ENCODE measurements around the gene ST3GAL4. TPM values are rescaled to one million over a fixed set of nuclear protein-coding genes. Genes with fewer than 3 reads are reported as not detected.

ST3GAL4 gene
- total RNA-seq, 1 experiment from 2014 or later: 13.1 TPM

GRCh38 chr11:126451211-126451802 is 95.8 kb downstream of the ST3GAL4 start:
- DNase-seq (ENCODE audit: low read depth, low spot score): no peak
- Histone ChIP-seq H3K36me3 (ENCODE audit: control insufficient read depth in 1 of 2, insufficient read depth in 2 of 2, low read length in 2 of 2) (no peaks in the 10 kb centered on the region), H3K9me2 (ENCODE audit: insufficient read depth) (no peaks in the 10 kb centered on the region), H3K27me3 (ENCODE audit: insufficient read depth, low read length) (no peaks in the 10 kb centered on the region), H3K27ac (ENCODE audit: low read depth, low read length) (no peak overlapping the region), H3K4me1 (ENCODE audit: control insufficient read depth in 1 of 2, insufficient read depth in 2 of 2, low read length in 2 of 2) (no peaks in the 10 kb centered on the region), H3K4me3 (replicated peaks in 1 of 2; ENCODE audit: low read depth in 1 of 2, low read length in 2 of 2) (no peak overlapping the region), H3K9ac (ENCODE audit: low read length) (no peak overlapping the region), H3K79me2 (ENCODE audit: insufficient read depth, low read length) (no peaks in the 10 kb centered on the region), H2AFZ (ENCODE audit: low read depth, low read length, poor library complexity, severe bottlenecking) (no peak overlapping the region), H4K20me1 (ENCODE audit: insufficient read depth) (no peaks in the 10 kb centered on the region), H3K9me3 (ENCODE audit: control insufficient read depth in 1 of 2, insufficient read depth in 1 of 2, low read depth in 1 of 2, low read length in 2 of 2) (peaks cover 0 to 8% of the 10 kb centered on the region in 2 experiments; a peak in 1 of 4 replicates), H3K4me2 (ENCODE audit: low read length) (no peak overlapping the region)
- RAD21 ChIA-PET (ENCODE audit: low non-redundant PET in 1 of 2, low total read pairs in 2 of 2, uncharacterized antibody in 2 of 2, unreplicated experiment in 2 of 2): no interaction called here
- no TSS peak for BruUV-seq (replicated peaks)
- CTCF ChIA-PET: no interaction called here
- ATAC-seq: no peak
- POLR2A ChIA-PET: no interaction called here
- intact Hi-C loops (cut with micrococcal nuclease): no loop called here
- TF ChIP-seq EZH2 (IDR thresholded peaks at IDR 0.05) (no peak), RAD21 (IDR thresholded peaks at IDR 0.05; ENCODE audit: low read depth) (no peak), CBX3 (IDR thresholded peaks at IDR 0.05; ENCODE audit: low read depth) (no peak), ATF3 (IDR thresholded peaks at IDR 0.05) (no peak), SP1 (IDR thresholded peaks at IDR 0.05; ENCODE audit: low read depth) (no peak)

GRCh38 chr11:126452241-126453101 is 97.0 kb downstream of the ST3GAL4 start:
- ChIA-PET RAD21 (ENCODE audit: low non-redundant PET in 1 of 2, low total read pairs in 2 of 2, uncharacterized antibody in 2 of 2, unreplicated experiment in 2 of 2) (no interaction called here), POLR2A (no interaction called here), CTCF (no interaction called here)
- H3K79me2 ChIP-seq (ENCODE audit: insufficient read depth, low read length): no peaks in the 10 kb centered on the region
- intact Hi-C loops (cut with micrococcal nuclease): no loop called here
- no peaks in the 10 kb centered on the region for H3K36me3 ChIP-seq (ENCODE audit: control insufficient read depth in 1 of 2, insufficient read depth in 2 of 2, low read length in 2 of 2)
- no peak for TF ChIP-seq MAX (IDR thresholded peaks at IDR 0.05)
- no peak for TF ChIP-seq POLR2AphosphoS5 (IDR thresholded peaks at IDR 0.05; ENCODE audit: low read depth, low read length)
- no peak for TF ChIP-seq TCF7L2 (IDR thresholded peaks at IDR 0.05; ENCODE audit: borderline replicate concordance, extremely low read depth, insufficient read depth, insufficient read length)
- no peak for TF ChIP-seq POLR2A (IDR thresholded peaks at IDR 0.05; ENCODE audit: borderline replicate concordance, extremely low read depth, insufficient read depth, insufficient read length)
- TF ChIP-seq EGR1 (IDR thresholded peaks at IDR 0.05; ENCODE audit: low read depth): no peak
- no peak for TF ChIP-seq SP1 (IDR thresholded peaks at IDR 0.05; ENCODE audit: low read depth)
- TF ChIP-seq REST (IDR thresholded peaks at IDR 0.05; ENCODE audit: low read depth): no peak
- TF ChIP-seq FOSL1 (IDR thresholded peaks at IDR 0.05; ENCODE audit: low read depth): no peak
- TF ChIP-seq CEBPB (IDR thresholded peaks at IDR 0.05; ENCODE audit: low read depth): no peak
- TF ChIP-seq JUND (IDR thresholded peaks at IDR 0.05): no peak
- no peak overlapping the region for H3K4me3 ChIP-seq (replicated peaks in 1 of 2; ENCODE audit: low read depth in 1 of 2, low read length in 2 of 2)
- H3K9ac ChIP-seq (ENCODE audit: low read length): no peak overlapping the region
- no peak overlapping the region for H3K4me2 ChIP-seq (ENCODE audit: low read length)
- no peak for DNase-seq (ENCODE audit: low read depth, low spot score)
- BruUV-seq (replicated peaks): no TSS peak
- H3K27me3 ChIP-seq (ENCODE audit: insufficient read depth, low read length): no peaks in the 10 kb centered on the region
- H3K9me3 ChIP-seq (ENCODE audit: control insufficient read depth in 1 of 2, insufficient read depth in 1 of 2, low read depth in 1 of 2, low read length in 2 of 2): peaks cover 0 to 8% of the 10 kb centered on the region in 2 experiments; a peak in 1 of 4 replicates
- no peaks in the 10 kb centered on the region for H4K20me1 ChIP-seq (ENCODE audit: insufficient read depth)
- no peak overlapping the region for H2AFZ ChIP-seq (ENCODE audit: low read depth, low read length, poor library complexity, severe bottlenecking)
- no peaks in the 10 kb centered on the region for H3K9me2 ChIP-seq (ENCODE audit: insufficient read depth)
- H3K27ac ChIP-seq (ENCODE audit: low read depth, low read length): no peak overlapping the region
- no peak for ATAC-seq
- H3K4me1 ChIP-seq (ENCODE audit: control insufficient read depth in 1 of 2, insufficient read depth in 2 of 2, low read length in 2 of 2): no peaks in the 10 kb centered on the region

Measured in HCT116 (cell line).